ENCODE measurements around the gene THSD4. TPM values are rescaled to one million over a fixed set of nuclear protein-coding genes. Genes with fewer than 3 reads are reported as not detected.

Gene THSD4
- total RNA-seq, 1 experiment from 2014 or later, result 29.3 TPM

DNA sequence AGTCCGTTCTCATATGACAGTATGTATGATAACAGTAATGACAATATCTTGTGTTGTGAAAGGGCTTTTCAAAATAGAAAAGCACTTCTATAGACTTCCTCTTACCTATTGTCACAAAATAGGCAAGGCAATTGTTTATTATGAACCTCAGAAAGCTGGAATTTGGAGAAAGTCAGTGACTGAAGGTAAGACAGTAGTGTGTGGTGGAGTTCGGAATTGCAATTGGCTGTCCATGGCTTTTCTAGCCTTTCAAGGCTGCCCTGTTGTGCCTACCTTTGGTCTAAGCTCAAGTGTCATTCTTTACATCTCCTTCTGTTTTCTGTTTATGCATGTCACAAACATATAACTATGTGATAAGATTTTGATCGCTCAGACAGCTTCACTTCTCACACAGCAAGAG is 475.8 kb downstream of the THSD4 start:
- no peaks in the 10 kb centered on the region for H4K20me1 ChIP-seq (ENCODE audit: insufficient read depth)
- no peaks in the 10 kb centered on the region for H3F3A ChIP-seq (ENCODE audit: insufficient read depth, low read depth)
- no peak overlapping the region for H3K27ac ChIP-seq
- H3K4me3 ChIP-seq, result no peak overlapping the region
- intact Hi-C loops (cut with micrococcal nuclease; ENCODE audit: unreplicated experiment), result no loop called here
- H3K27me3 ChIP-seq (ENCODE audit: insufficient read depth, low read depth), result no peaks in the 10 kb centered on the region
- H3K4me2 ChIP-seq, result no peak overlapping the region
- CTCF ChIA-PET, result no interaction called here
- no peaks in the 10 kb centered on the region for H3K9me3 ChIP-seq (ENCODE audit: insufficient read depth, low read depth)
- H3K4me1 ChIP-seq (replicated peaks; ENCODE audit: insufficient read depth), result peaks cover 3% of the 10 kb centered on the region; the same call in 1 of the 2 replicates
- H3K36me3 ChIP-seq (ENCODE audit: low read depth), result no peaks in the 10 kb centered on the region
- no peaks in the 10 kb centered on the region for H3K9me2 ChIP-seq (ENCODE audit: insufficient read depth)
- POLR2A ChIA-PET (ENCODE audit: unreplicated experiment), result no interaction called here
- no peak overlapping the region for H2AFZ ChIP-seq
- no TSS peak for BruUV-seq (replicated peaks)
- H3K79me2 ChIP-seq (ENCODE audit: low read depth), result no peaks in the 10 kb centered on the region
- no peak for TF ChIP-seq EZH2 (IDR thresholded peaks at IDR 0.05; ENCODE audit: low read depth)
- no peak for TF ChIP-seq CTCF (conservative IDR thresholded peaks at IDR 0.05)
- no peak for DNase-seq

DNA sequence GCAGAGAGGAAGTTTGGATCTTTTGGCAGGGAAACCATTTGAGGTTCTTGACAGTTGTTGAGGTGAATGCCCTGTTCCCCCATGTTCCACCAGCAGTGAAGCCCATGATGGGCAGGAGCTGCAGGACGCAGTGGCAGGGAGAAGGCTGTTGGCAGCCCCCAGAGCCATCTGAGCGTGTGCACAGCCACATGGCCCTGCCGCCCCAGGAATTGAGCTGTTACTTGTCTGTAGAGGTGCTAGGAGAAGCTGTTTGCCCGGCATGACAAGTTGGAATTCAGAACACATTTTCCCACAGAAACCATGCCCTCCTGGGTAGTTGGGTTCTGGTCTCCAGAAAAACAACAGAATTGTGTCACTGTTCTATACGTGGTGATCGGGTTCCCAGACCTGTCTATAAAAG is 476.9 kb downstream of the THSD4 start:
- CTCF ChIA-PET, result interaction anchor here (0.6 kb wide), 1 partner anchor 75 kb away, joined by 4 read pairs; no protein-coding TSS in a partner anchor

DNA sequence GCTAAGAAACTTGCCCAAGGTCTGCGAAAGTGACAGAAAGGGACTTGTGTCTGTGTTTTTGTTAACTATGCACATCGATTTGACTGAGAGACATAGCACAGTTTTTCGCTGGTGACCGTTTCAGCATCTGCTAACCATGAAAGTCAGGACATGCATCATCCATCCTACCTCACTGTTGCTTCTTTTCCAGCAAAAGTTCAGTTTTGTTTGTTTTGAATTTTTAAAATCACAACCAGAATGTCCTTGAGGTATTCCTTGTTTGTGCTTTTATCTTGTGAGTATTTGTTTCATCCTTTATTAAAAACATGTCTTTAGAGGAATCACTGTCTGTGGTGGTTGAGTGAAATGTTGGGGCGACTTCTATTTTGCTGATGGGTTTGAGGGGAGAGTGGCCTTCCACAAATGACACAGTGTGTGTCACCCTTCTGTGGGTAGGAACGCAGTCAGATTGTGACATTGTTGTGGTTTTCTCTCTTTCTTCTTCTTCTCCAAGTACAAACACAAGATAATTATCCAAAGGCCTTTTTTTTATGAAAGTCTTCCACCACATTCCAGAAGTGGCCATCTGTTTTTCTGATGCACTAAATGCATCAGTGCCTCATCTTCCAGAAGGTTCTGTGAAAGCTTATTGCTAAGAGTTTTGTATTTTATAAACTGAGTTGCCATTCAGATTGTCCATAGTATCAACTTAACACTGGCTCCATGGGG is 480.7 kb downstream of the THSD4 start:
- Histone ChIP-seq H3K36me3 (ENCODE audit: low read depth) (no peaks in the 10 kb centered on the region), H3K4me1 (replicated peaks; ENCODE audit: insufficient read depth) (peaks cover 5% of the 10 kb centered on the region; the same call in 1 of the 2 replicates), H2AFZ (no peak overlapping the region), H3K4me3 (no peak overlapping the region), H3K4me2 (no peak overlapping the region), H3F3A (ENCODE audit: insufficient read depth, low read depth) (no peaks in the 10 kb centered on the region), H4K20me1 (ENCODE audit: insufficient read depth) (no peaks in the 10 kb centered on the region), H3K27me3 (ENCODE audit: insufficient read depth, low read depth) (no peaks in the 10 kb centered on the region), H3K79me2 (ENCODE audit: low read depth) (no peaks in the 10 kb centered on the region), H3K9me3 (ENCODE audit: insufficient read depth, low read depth) (no peaks in the 10 kb centered on the region), H3K9me2 (ENCODE audit: insufficient read depth) (no peaks in the 10 kb centered on the region), H3K27ac (no peak overlapping the region)
- no TSS peak for BruUV-seq (replicated peaks)
- intact Hi-C loops (cut with micrococcal nuclease; ENCODE audit: unreplicated experiment), result no loop called here
- DNase-seq, result no peak
- TF ChIP-seq CTCF (conservative IDR thresholded peaks at IDR 0.05) (no peak), EZH2 (IDR thresholded peaks at IDR 0.05; ENCODE audit: low read depth) (no peak)
- ChIA-PET CTCF (interaction anchor here (0.6 kb wide), 1 partner anchor 64 kb away, joined by 3 read pairs; no protein-coding TSS in a partner anchor), POLR2A (ENCODE audit: unreplicated experiment) (interaction anchor here (0.6 kb wide), 1 partner anchor 128 kb away, joined by 4 read pairs; no protein-coding TSS in a partner anchor)

More for the DNA sequence above, 476.9 kb downstream of the THSD4 start:
- DNase-seq, result no peak
- intact Hi-C loops (cut with micrococcal nuclease; ENCODE audit: unreplicated experiment), result no loop called here
- Histone ChIP-seq H3K4me3 (no peak overlapping the region), H2AFZ (no peak overlapping the region), H3K79me2 (ENCODE audit: low read depth) (no peaks in the 10 kb centered on the region), H3K4me1 (replicated peaks; ENCODE audit: insufficient read depth) (peaks cover 3% of the 10 kb centered on the region; the same call in 1 of the 2 replicates), H3K9me2 (ENCODE audit: insufficient read depth) (no peaks in the 10 kb centered on the region), H3K36me3 (ENCODE audit: low read depth) (no peaks in the 10 kb centered on the region), H3K27ac (no peak overlapping the region), H3K27me3 (ENCODE audit: insufficient read depth, low read depth) (no peaks in the 10 kb centered on the region), H3F3A (ENCODE audit: insufficient read depth, low read depth) (no peaks in the 10 kb centered on the region), H3K9me3 (ENCODE audit: insufficient read depth, low read depth) (no peaks in the 10 kb centered on the region), H3K4me2 (no peak overlapping the region), H4K20me1 (ENCODE audit: insufficient read depth) (no peaks in the 10 kb centered on the region)
- POLR2A ChIA-PET (ENCODE audit: unreplicated experiment), result no interaction called here
- BruUV-seq (replicated peaks), result no TSS peak
- TF ChIP-seq CTCF (conservative IDR thresholded peaks at IDR 0.05), result no peak
- no peak for TF ChIP-seq EZH2 (IDR thresholded peaks at IDR 0.05; ENCODE audit: low read depth)
